HG03045 (cell line): ENCODE results near the gene MYZAP.
"Not testable (repeated sequence)": the region's sequence is repeated elsewhere in the genome, so short reads cannot be mapped to it uniquely, and the experiment has no call there.

ENCODE experiments used
- ATAC-seq: cut with Tn5 transposase; IDR thresholded peaks from one replicate; pipeline ENCODE4 v1.9.1; 2021; ENCODE audit warnings: mild to moderate bottlenecking, moderate library complexity; ENCODE audit not compliant: unreplicated experiment

The MYZAP gene

GRCh38 chr15:57591237-57591821 is 375 bp upstream of the MYZAP start:
- ATAC-seq, result no peak

GRCh38 chr15:57592426-57592825 is 722 bp downstream of the MYZAP start:
- no peak for ATAC-seq

GRCh38 chr15:57592836-57593420 is 1.2 kb downstream of the MYZAP start:
- ATAC-seq, result no peak

GRCh38 chr15:57594479-57594878 is 2.8 kb downstream of the MYZAP start:
- no peak for ATAC-seq

- ATAC-seq, result no peak
Measured at GRCh38 chr15:57595011-57595866, 3.5 kb downstream of the MYZAP start.

- ATAC-seq, result no peak
Measured at GRCh38 chr15:57596301-57596855, 4.7 kb downstream of the MYZAP start.

- no peak for ATAC-seq
Measured at GRCh38 chr15:57596978-57597377, 5.3 kb downstream of the MYZAP start.

GRCh38 chr15:57597431-57597830 is 5.7 kb downstream of the MYZAP start:
- ATAC-seq, result no peak

GRCh38 chr15:57598346-57598745 is 6.6 kb downstream of the MYZAP start:
- ATAC-seq, result no peak

- no peak for ATAC-seq
Measured at GRCh38 chr15:57599296-57599810, 7.6 kb downstream of the MYZAP start.

GRCh38 chr15:57600197-57600596 is 8.5 kb downstream of the MYZAP start:
- ATAC-seq, result no peak

GRCh38 chr15:57604507-57604906 is 12.8 kb downstream of the MYZAP start:
- ATAC-seq, result no peak

- ATAC-seq, result no peak
Measured at GRCh38 chr15:57605491-57605890, 13.8 kb downstream of the MYZAP start.

GRCh38 chr15:57606048-57606447 is 14.3 kb downstream of the MYZAP start:
- no peak for ATAC-seq

GRCh38 chr15:57606816-57607215 is 15.1 kb downstream of the MYZAP start:
- no peak for ATAC-seq

- no peak for ATAC-seq
Measured at GRCh38 chr15:57607570-57608000, 15.9 kb downstream of the MYZAP start.

- ATAC-seq, result no peak
Measured at GRCh38 chr15:57609805-57610529, 18.3 kb downstream of the MYZAP start.

- ATAC-seq, result no peak
Measured at GRCh38 chr15:57611123-57611522, 19.4 kb downstream of the MYZAP start.

GRCh38 chr15:57611938-57612337 is 20.2 kb downstream of the MYZAP start:
- no peak for ATAC-seq

GRCh38 chr15:57614241-57614640 is 22.5 kb downstream of the MYZAP start:
- no peak for ATAC-seq

GRCh38 chr15:57615951-57616496 is 24.3 kb downstream of the MYZAP start:
- not testable (repeated sequence) for ATAC-seq
